Heart left ventricle (tissue), 16 donors: ENCODE measurements around the gene SHC1. TPM values are rescaled to one million over a fixed set of nuclear protein-coding genes. Genes with fewer than 3 reads are reported as not detected.
A peak's percentile ranks its signal among the peaks of the same experiment; 100 is the strongest.
"Not testable (repeated sequence)": the region's sequence is repeated elsewhere in the genome, so short reads cannot be mapped to it uniquely, and the experiment has no call there.

Experiments
- ATAC-seq, 4 donors: fragments of 200-7000 bp; cut with Tn5 transposase; one replicate each; pipeline ENCODE4 v1.9.1; 2020 to 2022; ENCODE audit warnings: moderate library complexity in 4 of 4, mild to moderate bottlenecking in 3 of 4, moderate number of reproducible peaks in 1 of 4
- DNase-seq, 5 donors: peaks; one replicate each; pipeline ENCODE4 v3.0.0-alpha.2; 2020
- H3K27ac ChIP-seq, 12 donors: fragments of 200-600 bp; sonication (generic) in 4 of 12; one replicate each; pipeline versions ENCODE4 v1.5.0 to v1.8.0; 2016 to 2022; ENCODE audit warnings: mild to moderate bottlenecking in 2 of 12
- H3K27me3 ChIP-seq, 9 donors: fragments of 200-600 bp; sonication (generic) in 2 of 9; one replicate each; pipeline versions ENCODE4 v1.5.1 to v1.8.0; 2016 to 2022; ENCODE audit warnings: mild to moderate bottlenecking in 3 of 9
- H3K36me3 ChIP-seq, 9 donors: fragments of 200-600 bp; sonication (generic) in 2 of 9; one replicate each; pipeline versions ENCODE4 v1.5.0 to v1.8.0; 2018 to 2022; ENCODE audit warnings: mild to moderate bottlenecking in 2 of 9
- H3K4me1 ChIP-seq, 12 donors: fragments of 200-600 bp; sonication (generic) in 4 of 12; one replicate each; pipeline versions ENCODE4 v1.5.0 to v1.8.0; 2016 to 2022; ENCODE audit warnings: mild to moderate bottlenecking in 3 of 12
- H3K4me3 ChIP-seq, 12 donors: fragments of 200-600 bp; sonication (generic) in 4 of 12; one replicate each; pipeline versions ENCODE4 v1.5.0 to v1.8.0; 2017 to 2022; ENCODE audit warnings: mild to moderate bottlenecking in 9 of 12, moderate library complexity in 4 of 12
- H3K9me3 ChIP-seq, 12 donors: fragments of 200-600 bp; sonication (generic) in 4 of 12; one replicate each; pipeline versions ENCODE4 v1.5.0 to v1.8.0; 2016 to 2022; ENCODE audit warnings: mild to moderate bottlenecking in 1 of 12
- POLR2A ChIP-seq, 2 donors: fragments of 450-650 bp; IDR thresholded peaks; one replicate each; pipeline ENCODE4 v1.6.1; 2017; ENCODE audit warnings: antibody characterized with exemption in 2 of 2, mild to moderate bottlenecking in 2 of 2, moderate library complexity in 2 of 2
- WGBS, 4 donors: extraction: QIAGEN DNeasy Blood & Tissue Kit in 2 of 4; methylation state at CpG; one replicate each; pipeline versions ENCODE4 v1.1.5 to v1.1.7; 2013 to 2018; 5-methylcytosine and 5-hydroxymethylcytosine counted together
- intact Hi-C, 10 donors: fragments of 100-400 bp; cut with DNase I; formaldehyde crosslinking; loops; one replicate each; pipeline versions ENCODE4 v1.11.1 to v1.14.2; 2022
- polyA plus RNA-seq, 2 donors: library from polyadenylated mRNA; stranded (reverse); fragments of 200-250 nt; gene quantifications; one replicate each; pipeline ENCODE4 v1.2.3, GENCODE V29; 2013
- total RNA-seq, 9 donors: library from RNA; depleted of rRNA in 2 of 9; stranded (reverse); fragments of >200 nt in 2 of 9; fragmentation: NEBNext Ultra II Directional in 3 of 9; extraction: Animal tissue kit (Norgen Biotek cat#: 25700) in 3 of 9; gene quantifications; one replicate each; pipeline versions ENCODE4 v1.1.0 to v1.2.4, GENCODE V29; 2016 to 2023
- TF ChIP-seq, protein P1 (sequence below), 12 donors: fragments of 200-600 bp; sonication (generic) in 4 of 12; IDR thresholded peaks; one replicate each; pipeline versions ENCODE4 v1.5.0 to v1.8.0; 2018 to 2022; ENCODE audit warnings: antibody characterized with exemption in 12 of 12, mild to moderate bottlenecking in 5 of 12
- donor health status: ischemic (EF 13 %, LVEDD 7.1; RV severe dilation, severe dysfunction).
- donor health status: healthy with polysubstance abuse.
- donor health status: DM: no; HTN: yes; CAD: no.
- donor health status: DM: no; HTN: no; CAD: no.
- donor health status: ischemic (EF 25% LVEDD 6.9; RV normal size, moderate dysfunction).
- donor health status: ischemic (EF 25% LVEDD 5.7; RV mildly dilated, moderate dysfunction).
- donor health status: healthy.
- donor health status: DM: yes; HTN: yes; CAD: no.
- donor health status: ischemic (EF 35%, LVEDD 5.7; RV mildly dilated, moderate dysfunction).
- donor health status: nonischemic (EF 11% LVEDD 7.7; RV severe dilation, severe dysfunction).
- donor health status: DM: yes; HTN: yes; CAD: no.
- donor health status: PGD.
- donor health status: ischemic (EF 29% LVEDD 5.4; RV normal size, mild dysfunction).
- donor health status: nonischemic (EF 23%, LVEDD 6.1; RV moderate dilation, normal function).

Gene SHC1
- total and polyA plus RNA-seq, 11 donors = 23.6 to 115 (median 62.4) TPM

- peak; percentile 100 for ATAC-seq
- H3K4me3 ChIP-seq = peak within 1 kb of the TSS; percentile 43 to 87 (median 71)
- H3K27ac ChIP-seq = peak within 1 kb of the TSS in 11 of 12 donors; percentile 48 to 82 (median 76)
- peaks cover 0 to 29% (median 15%) of the 10 kb centered on the region in 9 donors for H3K36me3 ChIP-seq
- 0 to 1% (median 1%) methylated on average over 26 of the region's 26 CpGs for WGBS, 4 donors
- DNase-seq = peak; percentile 95 to 99 (median 97)
- intact Hi-C loops = loop anchor here in 2 of 10 donors (1.0 to 2.0 kb wide), 2 partner anchors 9 to 18 kb away; partner anchors contain the start of gene CKS1B (in 1 of the 2)
- TF ChIP-seq, protein P1, sequence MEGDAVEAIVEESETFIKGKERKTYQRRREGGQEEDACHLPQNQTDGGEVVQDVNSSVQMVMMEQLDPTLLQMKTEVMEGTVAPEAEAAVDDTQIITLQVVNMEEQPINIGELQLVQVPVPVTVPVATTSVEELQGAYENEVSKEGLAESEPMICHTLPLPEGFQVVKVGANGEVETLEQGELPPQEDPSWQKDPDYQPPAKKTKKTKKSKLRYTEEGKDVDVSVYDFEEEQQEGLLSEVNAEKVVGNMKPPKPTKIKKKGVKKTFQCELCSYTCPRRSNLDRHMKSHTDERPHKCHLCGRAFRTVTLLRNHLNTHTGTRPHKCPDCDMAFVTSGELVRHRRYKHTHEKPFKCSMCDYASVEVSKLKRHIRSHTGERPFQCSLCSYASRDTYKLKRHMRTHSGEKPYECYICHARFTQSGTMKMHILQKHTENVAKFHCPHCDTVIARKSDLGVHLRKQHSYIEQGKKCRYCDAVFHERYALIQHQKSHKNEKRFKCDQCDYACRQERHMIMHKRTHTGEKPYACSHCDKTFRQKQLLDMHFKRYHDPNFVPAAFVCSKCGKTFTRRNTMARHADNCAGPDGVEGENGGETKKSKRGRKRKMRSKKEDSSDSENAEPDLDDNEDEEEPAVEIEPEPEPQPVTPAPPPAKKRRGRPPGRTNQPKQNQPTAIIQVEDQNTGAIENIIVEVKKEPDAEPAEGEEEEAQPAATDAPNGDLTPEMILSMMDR (IDR thresholded peaks at IDR 0.05) = no peak
- TF ChIP-seq POLR2A (IDR thresholded peaks at IDR 0.05) = peak in 1 of 2 donors; percentile 56
- no peaks in the 10 kb centered on the region for H3K27me3 ChIP-seq
- peaks cover 3 to 28% (median 14%) of the 10 kb centered on the region in 12 donors for H3K4me1 ChIP-seq
- no peaks in the 10 kb centered on the region for H3K9me3 ChIP-seq
Measured at GRCh38 chr1:154982897-154983648, 12.5 kb upstream of the SHC1 start, which contains the start of gene FLAD1. Gene FLAD1 (plus strand): TSS chr1:154983344. CDS start chr1:154983695, 351 bp downstream.

DNA sequence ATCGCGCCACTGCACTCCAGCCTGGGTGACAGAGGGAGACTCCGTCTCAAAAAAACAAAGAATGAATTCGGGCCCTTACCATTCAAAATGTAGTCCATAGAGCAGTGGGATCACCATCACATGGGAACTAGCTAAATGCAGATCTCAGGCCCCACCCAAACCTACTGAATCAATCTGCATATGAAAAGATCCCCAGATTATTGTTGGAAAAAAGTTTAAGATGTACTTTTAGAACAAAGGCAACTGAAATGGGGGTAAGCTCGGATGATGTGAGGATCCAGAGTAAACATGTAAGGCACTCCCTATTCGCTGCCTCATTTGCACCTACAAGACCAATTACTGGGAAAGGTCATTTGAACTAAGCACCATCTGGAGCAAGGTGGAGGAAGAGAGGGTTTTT is 11.8 kb upstream of the SHC1 start:
- H3K36me3 ChIP-seq = peaks cover 0 to 21% (median 8%) of the 10 kb centered on the region in 9 donors
- no peak for ATAC-seq
- H3K4me1 ChIP-seq = peaks cover 3 to 27% (median 14%) of the 10 kb centered on the region in 12 donors
- DNase-seq = no peak
- intact Hi-C loops = loop anchor here in 1 of 10 donors (2.0 kb wide), 1 partner anchor 18 kb away; no protein-coding TSS in a partner anchor
- H3K27me3 ChIP-seq = no peaks in the 10 kb centered on the region
- H3K4me3 ChIP-seq = peak overlapping the region in 11 of 12 donors; percentile 10 to 87 (median 71)
- 65 to 70% (median 67%) methylated on average over 6 of the region's 6 CpGs for WGBS, 4 donors
- no peak for TF ChIP-seq POLR2A (IDR thresholded peaks at IDR 0.05)
- peak overlapping the region in 6 of 12 donors; percentile 29 to 79 (median 48) for H3K27ac ChIP-seq
- H3K9me3 ChIP-seq = no peaks in the 10 kb centered on the region

DNA sequence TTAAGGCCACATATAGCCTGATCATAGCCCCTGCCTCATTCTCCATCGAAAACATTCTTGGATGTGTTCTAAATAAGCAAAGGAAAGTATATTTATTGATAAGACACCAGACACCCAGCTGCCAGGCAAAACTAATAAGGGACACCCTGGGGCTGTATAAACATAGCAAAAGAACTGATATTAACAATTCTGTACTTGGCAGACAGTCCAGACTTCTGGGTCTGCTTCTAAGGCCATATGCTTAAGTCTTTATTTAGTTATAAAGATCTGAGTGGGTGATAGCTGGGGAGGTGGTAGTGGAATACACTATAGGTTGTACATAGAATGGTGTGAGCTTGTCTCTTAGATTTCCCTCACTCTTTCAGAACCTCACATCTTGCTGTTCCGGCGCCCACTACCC is 7.8 kb upstream of the SHC1 start:
- no peak for ATAC-seq
- no peak for TF ChIP-seq POLR2A (IDR thresholded peaks at IDR 0.05)
- TF ChIP-seq, protein P1 (IDR thresholded peaks at IDR 0.05) = no peak
- no peak overlapping the region for H3K4me3 ChIP-seq
- H3K9me3 ChIP-seq = no peaks in the 10 kb centered on the region
- intact Hi-C loops = no loop called here
- H3K36me3 ChIP-seq = peaks cover 0 to 14% (median 5%) of the 10 kb centered on the region in 9 donors
- DNase-seq = no peak
- 93 to 98% (median 98%) methylated on average over 3 of the region's 3 CpGs for WGBS, 4 donors
- H3K27ac ChIP-seq = no peak overlapping the region
- no peaks in the 10 kb centered on the region for H3K27me3 ChIP-seq
- peaks cover 3 to 27% (median 15%) of the 10 kb centered on the region in 12 donors for H3K4me1 ChIP-seq

DNA sequence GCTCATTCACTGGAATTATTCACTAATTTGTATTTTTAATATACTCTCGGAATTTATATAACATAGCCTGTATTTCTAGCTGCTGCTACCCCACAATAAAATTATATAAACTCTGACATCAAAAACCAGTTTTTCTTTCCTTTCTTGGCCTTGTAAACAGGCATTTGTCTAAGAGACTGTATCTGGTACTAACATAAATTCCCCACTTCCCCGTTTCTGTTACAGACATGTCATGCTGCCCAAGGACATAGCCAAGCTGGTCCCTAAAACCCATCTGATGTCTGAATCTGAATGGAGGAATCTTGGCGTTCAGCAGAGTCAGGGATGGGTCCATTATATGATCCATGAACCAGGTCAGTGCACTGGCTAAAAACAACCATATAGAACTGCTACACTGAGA is 7.2 kb upstream of the SHC1 start:
- WGBS, 4 donors = 71 to 81% (median 78%) methylated on average over 3 of the region's 3 CpGs
- peaks cover 8 to 32% (median 21%) of the 10 kb centered on the region in 12 donors for H3K4me1 ChIP-seq
- H3K27ac ChIP-seq = peak overlapping the region in 1 of 12 donors; percentile 40
- H3K9me3 ChIP-seq, H3K4me3 ChIP-seq, DNase-seq, ATAC-seq, H3K27me3 ChIP-seq, intact Hi-C loops: not testable (repeated sequence)
- H3K36me3 ChIP-seq = peaks cover 0 to 14% (median 5%) of the 10 kb centered on the region in 9 donors
